Activated CD8-positive, alpha-beta memory T cell treated with anti-CD3 and anti-CD28 coated beads for 36 hours (primary cell): ENCODE results near the gene PCDHGB6. TPM values are rescaled to one million over a fixed set of nuclear protein-coding genes. Genes with fewer than 3 reads are reported as not detected.

Source experiments
- CTCF ChIA-PET: fragments of 350-600 bp; sonication (Branson Sonifier 250); formaldehyde crosslinking; loops from one replicate; lab custom pipeline; 2021; ENCODE audit warnings: antibody characterized with exemption; lab: Charles Lee
- POLR2A ChIA-PET: fragments of 350-600 bp; sonication (Branson Sonifier 250); formaldehyde crosslinking; loops from one replicate; lab custom pipeline; 2021; ENCODE audit warnings: antibody characterized with exemption; lab: Charles Lee
- total RNA-seq, 2 experiments: library from RNA; stranded (reverse); gene quantifications; one replicate each; pipeline ENCODE4 v1.2.3, GENCODE V29; 2021

PCDHGB6 gene
- total RNA-seq, 2 experiments from 2014 or later = 0.04 to 0.06 TPM

- CTCF ChIA-PET = no interaction called here
- POLR2A ChIA-PET = no interaction called here
Observed at GRCh38 chr5:141437221-141437620, 29.4 kb downstream of the PCDHGB6 start.

- ChIA-PET POLR2A (interaction anchor here (0.7 kb wide), 1 partner anchor 9 kb away, joined by 3 read pairs; the partner anchor contains the start of gene PCDHGA12), CTCF (interaction anchor here (1.3 kb wide), 1 partner anchor 71 kb away, joined by 3 read pairs; no protein-coding TSS in a partner anchor)
Observed at GRCh38 chr5:141439411-141440141, 31.8 kb downstream of the PCDHGB6 start.

- CTCF ChIA-PET = no interaction called here
- POLR2A ChIA-PET = no interaction called here
Observed at GRCh38 chr5:141440341-141440740, 32.5 kb downstream of the PCDHGB6 start.

GRCh38 chr5:141441571-141442170 lies 33.9 kb downstream of the PCDHGB6 start:
- ChIA-PET POLR2A (no interaction called here), CTCF (interaction anchor here (0.8 kb wide), 1 partner anchor 36 kb away, joined by 3 read pairs; no protein-coding TSS in a partner anchor)

Other genes with a start within 250 kb of the PCDHGB6 start
- gene PCDHB7, start 235.4 kb upstream of the PCDHGB6 start, total RNA-seq = not detected
- not detected for gene PCDHB8, start 230.2 kb upstream of the PCDHGB6 start, total RNA-seq
- not detected for gene PCDHB16, start 225.6 kb upstream of the PCDHGB6 start, total RNA-seq
- gene PCDHB9, start 220.9 kb upstream of the PCDHGB6 start, total RNA-seq = not detected
- not detected for gene PCDHB10, start 215.7 kb upstream of the PCDHGB6 start, total RNA-seq
- not detected for gene PCDHB11, start 208.4 kb upstream of the PCDHGB6 start, total RNA-seq
- gene PCDHB12, start 199.3 kb upstream of the PCDHGB6 start, total RNA-seq = not detected
- not detected for gene PCDHB13, start 194.1 kb upstream of the PCDHGB6 start, total RNA-seq
- not detected for gene PCDHB14, start 184.7 kb upstream of the PCDHGB6 start, total RNA-seq
- gene PCDHB15, start 162.6 kb upstream of the PCDHGB6 start, total RNA-seq = not detected
- gene SLC25A2, start 104.0 kb upstream of the PCDHGB6 start, total RNA-seq = under 1 TPM; 0.19 to 0.21 TPM
- 10 to 100 TPM; 57.1 to 58.0 TPM for gene TAF7, start 87.2 kb upstream of the PCDHGB6 start, total RNA-seq
- gene PCDHGA1, start 77.5 kb upstream of the PCDHGB6 start, total RNA-seq = under 1 TPM; 0.04 to 0.06 TPM
- under 1 TPM in 1 of 2 experiments, not detected in 1; 0.04 TPM for gene PCDHGA2, start 69.3 kb upstream of the PCDHGB6 start, total RNA-seq
- not detected for gene PCDHGA3, start 64.2 kb upstream of the PCDHGB6 start, total RNA-seq
- gene PCDHGB1, start 57.9 kb upstream of the PCDHGB6 start, total RNA-seq = not detected
- under 1 TPM in 1 of 2 experiments, not detected in 1; 0.15 TPM for gene PCDHGA4, start 53.0 kb upstream of the PCDHGB6 start, total RNA-seq
- gene PCDHGB2, start 48.0 kb upstream of the PCDHGB6 start, total RNA-seq = under 1 TPM; 0.23 to 0.25 TPM
- under 1 TPM; 0.06 to 0.13 TPM for gene PCDHGA5, start 43.9 kb upstream of the PCDHGB6 start, total RNA-seq
- gene PCDHGB3, start 37.8 kb upstream of the PCDHGB6 start, total RNA-seq = under 1 TPM; 0.17 to 0.19 TPM
- gene PCDHGA6, start 34.1 kb upstream of the PCDHGB6 start, total RNA-seq = under 1 TPM; 0.06 to 0.13 TPM
- under 1 TPM in 1 of 2 experiments, not detected in 1; 0.06 TPM for gene PCDHGA7, start 25.3 kb upstream of the PCDHGB6 start, total RNA-seq
- gene PCDHGB4, start 20.3 kb upstream of the PCDHGB6 start, total RNA-seq = under 1 TPM; 0.04 to 0.06 TPM
- gene PCDHGA8, start 15.4 kb upstream of the PCDHGB6 start, total RNA-seq = not detected
- under 1 TPM; 0.15 to 0.19 TPM for gene PCDHGB5, start 10.1 kb upstream of the PCDHGB6 start, total RNA-seq
- not detected for gene PCDHGA9, start 5.2 kb upstream of the PCDHGB6 start, total RNA-seq
- under 1 TPM; 0.08 to 0.11 TPM for gene PCDHGA10, start 5.0 kb downstream of the PCDHGB6 start, total RNA-seq
- gene PCDHGB7, start 9.7 kb downstream of the PCDHGB6 start, total RNA-seq = not detected
- gene PCDHGA11, start 13.0 kb downstream of the PCDHGB6 start, total RNA-seq = not detected
- under 1 TPM; 0.08 to 0.10 TPM for gene PCDHGA12, start 22.5 kb downstream of the PCDHGB6 start, total RNA-seq
- gene PCDHGC3, start 67.9 kb downstream of the PCDHGB6 start, total RNA-seq = under 1 TPM in 1 of 2 experiments, not detected in 1; 0.13 TPM
- gene PCDHGC4, start 77.0 kb downstream of the PCDHGB6 start, total RNA-seq = not detected
- not detected for gene PCDHGC5, start 81.1 kb downstream of the PCDHGB6 start, total RNA-seq
- gene DIAPH1, start 211.0 kb downstream of the PCDHGB6 start, total RNA-seq = 100 to 1,000 TPM; 213 to 218 TPM
- 10 to 100 TPM; 86.3 to 92.9 TPM for gene HDAC3, start 228.8 kb downstream of the PCDHGB6 start, total RNA-seq
- gene RELL2, start 229.0 kb downstream of the PCDHGB6 start, total RNA-seq = 10 to 100 TPM; 32.4 to 35.2 TPM
- 10 to 100 TPM; 25.4 to 28.3 TPM for gene FCHSD1, start 243.4 kb downstream of the PCDHGB6 start, total RNA-seq